Panc1 (cell line): ENCODE results near the gene SLC12A7.

Experiments used
- POLR2AphosphoS5 ChIP-seq: IDR thresholded peaks from 2 replicates; pipeline ENCODE4 v1.6.1; 2012; ENCODE audit warnings: mild to moderate bottlenecking, low read depth, low read length, moderate library complexity
- SIN3A ChIP-seq: IDR thresholded peaks from 2 replicates; pipeline ENCODE4 v1.6.1; 2012; ENCODE audit warnings: low read depth, mild to moderate bottlenecking, low read length, moderate library complexity, borderline replicate concordance; ENCODE audit not compliant: insufficient read depth
- TF ChIP-seq, protein P1 (sequence below): fragments of 450-650 bp; IDR thresholded peaks from 2 replicates; pipeline ENCODE4 v1.5.1; 2017; ENCODE audit warnings: mild to moderate bottlenecking

DNA sequence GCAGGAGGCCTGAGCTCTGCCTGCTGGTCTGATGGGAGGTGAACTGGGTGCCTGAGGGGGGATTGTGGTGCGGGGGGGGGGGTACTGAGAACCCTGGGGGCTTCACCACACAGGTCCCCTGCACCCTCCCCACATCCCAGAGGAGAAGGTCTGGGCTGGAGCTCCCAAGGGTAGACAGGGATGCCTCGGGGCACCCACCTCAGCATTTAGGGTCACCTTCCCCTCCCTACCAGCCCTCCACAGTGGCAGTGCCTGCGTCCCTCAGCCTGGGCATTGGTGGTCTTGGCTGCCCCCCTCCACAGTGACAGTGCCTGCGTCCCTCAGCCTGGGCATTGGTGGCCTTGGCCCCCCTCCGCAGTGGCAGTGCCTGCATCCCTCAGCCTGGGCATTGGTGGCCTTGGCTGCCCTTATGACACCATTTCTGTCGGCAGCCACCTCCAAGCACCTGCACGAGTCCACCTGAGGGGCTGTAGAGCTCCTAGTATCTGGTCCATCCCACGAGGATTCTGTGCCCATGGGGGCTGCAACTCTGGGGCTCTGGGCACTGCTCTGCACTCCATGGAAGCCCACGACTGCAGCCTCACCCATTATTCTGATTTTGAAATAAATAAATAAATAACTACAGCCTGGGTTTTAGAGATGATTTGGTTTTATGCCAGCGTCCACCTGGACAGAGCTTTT is 81.8 kb downstream of the SLC12A7 start:
- TF ChIP-seq, protein P1, sequence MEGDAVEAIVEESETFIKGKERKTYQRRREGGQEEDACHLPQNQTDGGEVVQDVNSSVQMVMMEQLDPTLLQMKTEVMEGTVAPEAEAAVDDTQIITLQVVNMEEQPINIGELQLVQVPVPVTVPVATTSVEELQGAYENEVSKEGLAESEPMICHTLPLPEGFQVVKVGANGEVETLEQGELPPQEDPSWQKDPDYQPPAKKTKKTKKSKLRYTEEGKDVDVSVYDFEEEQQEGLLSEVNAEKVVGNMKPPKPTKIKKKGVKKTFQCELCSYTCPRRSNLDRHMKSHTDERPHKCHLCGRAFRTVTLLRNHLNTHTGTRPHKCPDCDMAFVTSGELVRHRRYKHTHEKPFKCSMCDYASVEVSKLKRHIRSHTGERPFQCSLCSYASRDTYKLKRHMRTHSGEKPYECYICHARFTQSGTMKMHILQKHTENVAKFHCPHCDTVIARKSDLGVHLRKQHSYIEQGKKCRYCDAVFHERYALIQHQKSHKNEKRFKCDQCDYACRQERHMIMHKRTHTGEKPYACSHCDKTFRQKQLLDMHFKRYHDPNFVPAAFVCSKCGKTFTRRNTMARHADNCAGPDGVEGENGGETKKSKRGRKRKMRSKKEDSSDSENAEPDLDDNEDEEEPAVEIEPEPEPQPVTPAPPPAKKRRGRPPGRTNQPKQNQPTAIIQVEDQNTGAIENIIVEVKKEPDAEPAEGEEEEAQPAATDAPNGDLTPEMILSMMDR: no peak
- TF ChIP-seq POLR2AphosphoS5 (no peak), SIN3A (no peak)
